Suppressor macrophage treated with lipopolysaccharide for 1 hour (primary cell): ENCODE measurements around the gene ZNF132.

Experiments
- DNase-seq, 3 donors: peaks; one replicate each; pipeline ENCODE4 v3.0.0-alpha.2; 2020 to 2022

ZNF132 gene

GRCh38 chr19:58406818-58407657 is 32.9 kb downstream of the ZNF132 start:
- peak in 2 of 3 donors; percentile 21 to 27 for DNase-seq

- peak in 1 of 3 donors; percentile 28 for DNase-seq
Measured at GRCh38 chr19:58403920-58404478, 36.0 kb downstream of the ZNF132 start.

- DNase-seq: no peak
Measured at GRCh38 chr19:58401840-58402421, 38.0 kb downstream of the ZNF132 start.

- DNase-seq: peak; percentile 100
Measured at GRCh38 chr19:58400916-58401839, 38.8 kb downstream of the ZNF132 start.

GRCh38 chr19:58400316-58400915 is 39.5 kb downstream of the ZNF132 start:
- peak in 1 of 3 donors; percentile 16 for DNase-seq

GRCh38 chr19:58399903-58400302 is 40.0 kb downstream of the ZNF132 start:
- no peak for DNase-seq

GRCh38 chr19:58398545-58398944 is 41.4 kb downstream of the ZNF132 start:
- DNase-seq: peak in 1 of 3 donors; percentile 9

GRCh38 chr19:58398087-58398486 is 41.9 kb downstream of the ZNF132 start:
- peak in 1 of 3 donors; percentile 8 for DNase-seq

GRCh38 chr19:58397533-58398037 is 42.4 kb downstream of the ZNF132 start:
- DNase-seq: peak in 1 of 3 donors; percentile 15

GRCh38 chr19:58396691-58397532 is 43.0 kb downstream of the ZNF132 start:
- DNase-seq: peak in 1 of 3 donors; percentile 18

GRCh38 chr19:58395979-58396627 is 43.9 kb downstream of the ZNF132 start:
- DNase-seq: peak in 2 of 3 donors; percentile 22 to 31

- DNase-seq: peak in 1 of 3 donors; percentile 6
Measured at GRCh38 chr19:58395220-58395978, 44.6 kb downstream of the ZNF132 start, which contains the start of gene RNF225. Gene RNF225, plus strand, starts transcription at chr19:58395656. Its CDS starts 434 bp downstream, at chr19:58396090.

- DNase-seq: peak in 1 of 3 donors; percentile 10
Measured at GRCh38 chr19:58394821-58395219, 45.1 kb downstream of the ZNF132 start.

- DNase-seq: no peak
Measured at GRCh38 chr19:58393725-58394033, 46.3 kb downstream of the ZNF132 start.

- DNase-seq: peak in 1 of 3 donors; percentile 17
Measured at GRCh38 chr19:58392945-58393724, 46.8 kb downstream of the ZNF132 start.

GRCh38 chr19:58388175-58388526 is 51.8 kb downstream of the ZNF132 start:
- no peak for DNase-seq

- peak in 1 of 3 donors; percentile 15 for DNase-seq
Measured at GRCh38 chr19:58387338-58388174, 52.4 kb downstream of the ZNF132 start.
